ENCODE results near the gene RANBP6.

- TF ChIP-seq CTCF (IDR thresholded peaks at IDR 0.05) (peak; percentile 69), EZH2phosphoT487 (IDR thresholded peaks at IDR 0.05; ENCODE audit: borderline replicate concordance, low read depth) (no peak), ZBTB33 (IDR thresholded peaks at IDR 0.05; ENCODE audit: borderline replicate concordance, low read depth) (no peak), EP300 (IDR thresholded peaks at IDR 0.05; ENCODE audit: borderline replicate concordance in 1 of 2, low read depth in 1 of 2, low read length in 1 of 2) (no peak), POLR2AphosphoS5 (IDR thresholded peaks at IDR 0.05; ENCODE audit: low read depth, low read length) (no peak), GABPA (IDR thresholded peaks at IDR 0.05; ENCODE audit: low read depth) (no peak), SIN3A (IDR thresholded peaks at IDR 0.05; ENCODE audit: borderline replicate concordance, low read depth, low read length) (no peak), RAD21 (IDR thresholded peaks at IDR 0.05; ENCODE audit: low read length) (peak; percentile 73), REST (IDR thresholded peaks at IDR 0.05; ENCODE audit: low read depth, low read length) (no peak), RFX5 (IDR thresholded peaks at IDR 0.05; ENCODE audit: low read length) (no peak), GATA2 (CRISPR knock-in tag; IDR thresholded peaks at IDR 0.05) (no peak), FOXM1 (IDR thresholded peaks at IDR 0.05; ENCODE audit: low read depth) (no peak), TEAD4 (IDR thresholded peaks at IDR 0.05; ENCODE audit: borderline replicate concordance, insufficient read depth) (no peak)
Measured at GRCh38 chr9:6055216-6055615, 39.8 kb upstream of the RANBP6 start.
